Activated T-cell treated with anti-CD3 and anti-CD28 coated beads, Interleukin-2, amount 50 U/mL, for 24 hours (primary cell): ENCODE data around the gene RHOBTB3.
"Not testable (repeated sequence)": the region's sequence is repeated elsewhere in the genome, so short reads cannot be mapped to it uniquely, and the experiment has no call there.

Experiments
- DNase-seq: peaks from one replicate; pipeline ENCODE4 v3.0.0-alpha.2; 2020
- H3K27ac Mint-ChIP-seq: 2 replicates; pipeline ENCODE4 v1.8.0; 2020; ENCODE audit warnings: mild to moderate bottlenecking, mixed read lengths
- H3K27me3 Mint-ChIP-seq: 2 replicates; pipeline ENCODE4 v1.8.0; 2020; ENCODE audit warnings: mixed read lengths
- H3K36me3 Mint-ChIP-seq: 2 replicates; pipeline ENCODE4 v1.8.0; 2020; ENCODE audit warnings: low read depth, mixed read lengths
- H3K4me1 Mint-ChIP-seq: 2 replicates; pipeline ENCODE4 v1.8.0; 2020; ENCODE audit warnings: low read depth, mixed read lengths
- H3K4me3 Mint-ChIP-seq: 2 replicates; pipeline ENCODE4 v1.8.0; 2020; ENCODE audit warnings: mild to moderate bottlenecking, moderate library complexity, mixed read lengths
- H3K9me3 Mint-ChIP-seq: 2 replicates; pipeline ENCODE4 v1.8.0; 2020; ENCODE audit warnings: mixed read lengths

RHOBTB3 gene

DNA sequence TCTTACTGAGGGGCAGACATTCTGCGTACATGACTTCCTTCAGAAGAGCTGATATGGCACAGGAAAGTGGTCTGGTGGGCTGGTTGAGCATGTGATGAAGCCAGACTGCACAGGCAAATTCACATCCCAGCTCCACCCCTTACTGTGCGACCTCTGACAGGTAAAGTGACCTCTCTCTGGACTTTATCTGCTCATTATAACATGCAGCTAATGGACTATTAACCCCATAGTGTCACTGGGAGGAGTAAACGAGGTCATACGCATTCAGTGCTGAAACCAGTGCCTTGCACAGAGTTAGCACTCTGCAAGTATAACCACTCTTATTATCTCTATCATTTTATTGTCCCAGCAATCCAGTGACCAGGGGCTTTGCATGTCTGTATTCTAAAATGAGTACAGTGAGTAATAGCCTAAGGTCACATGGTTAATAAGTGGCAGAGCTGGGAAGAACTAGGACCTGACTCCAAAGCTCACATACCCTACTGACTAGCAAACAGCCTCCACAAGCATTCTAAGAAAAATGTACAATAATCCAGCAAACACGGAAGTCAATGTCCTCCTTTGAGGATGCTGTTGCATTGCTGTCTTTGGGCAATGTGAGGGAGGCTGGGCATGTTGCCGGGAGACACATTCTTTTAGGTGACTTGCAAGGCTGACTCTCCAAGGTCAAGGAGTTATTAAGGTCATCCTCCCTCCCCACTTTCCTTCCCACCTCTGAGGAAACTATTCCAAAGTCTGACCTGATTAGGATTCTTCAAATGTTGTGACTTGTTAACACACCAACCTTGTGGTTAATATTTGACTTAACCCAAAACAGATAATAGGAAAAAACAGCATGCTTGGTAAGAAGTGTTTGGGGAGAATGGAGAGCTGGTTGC is 72.4 kb downstream of the RHOBTB3 start:
- Mint-ChIP-seq H3K4me3 (no peak overlapping the region), H3K36me3 (no peaks in the 10 kb centered on the region), H3K9me3 (no peaks in the 10 kb centered on the region), H3K4me1 (peaks cover 9% of the 10 kb centered on the region), H3K27ac (no peak overlapping the region), H3K27me3 (no peaks in the 10 kb centered on the region)
- no peak for DNase-seq

DNA sequence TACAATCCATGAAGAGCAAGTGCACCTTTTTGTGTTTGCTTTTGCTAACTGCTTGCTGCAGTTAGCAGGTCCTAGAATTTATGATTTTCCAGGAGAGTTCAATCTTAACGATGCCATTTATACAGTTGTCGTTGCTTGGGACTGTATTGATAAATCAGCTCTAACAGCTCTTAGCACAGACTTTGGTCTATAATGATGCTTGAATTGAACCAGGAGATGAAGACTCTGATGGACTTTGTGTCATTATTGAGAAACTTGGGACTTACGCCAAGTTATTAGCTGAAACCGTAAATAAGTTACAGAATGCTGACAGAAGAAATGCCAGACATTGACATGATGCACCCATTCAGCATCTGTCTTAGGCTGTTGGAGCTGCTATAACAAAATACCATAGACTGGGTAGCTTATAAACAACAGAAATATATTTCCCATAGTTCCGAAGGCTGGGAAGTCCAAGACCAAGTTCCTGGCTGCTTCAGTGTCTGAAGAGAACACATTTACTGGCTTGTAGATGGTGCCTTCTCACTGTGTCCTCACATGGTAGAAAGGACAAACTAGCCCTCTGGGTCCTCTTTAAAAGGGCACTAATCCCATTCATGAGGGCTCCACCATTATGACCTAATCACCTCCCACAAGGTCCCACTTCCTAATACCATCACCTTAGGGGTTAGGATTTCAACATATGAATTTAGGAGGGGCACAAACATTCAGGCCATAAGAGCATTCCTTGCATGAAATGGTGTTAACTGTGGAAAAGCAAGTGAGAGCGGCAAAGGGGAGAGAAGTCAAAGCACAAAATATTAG is 73.8 kb downstream of the RHOBTB3 start:
- Mint-ChIP-seq H3K4me1 (peaks cover 23% of the 10 kb centered on the region), H3K27ac (no peak overlapping the region), H3K27me3 (no peaks in the 10 kb centered on the region)

DNA sequence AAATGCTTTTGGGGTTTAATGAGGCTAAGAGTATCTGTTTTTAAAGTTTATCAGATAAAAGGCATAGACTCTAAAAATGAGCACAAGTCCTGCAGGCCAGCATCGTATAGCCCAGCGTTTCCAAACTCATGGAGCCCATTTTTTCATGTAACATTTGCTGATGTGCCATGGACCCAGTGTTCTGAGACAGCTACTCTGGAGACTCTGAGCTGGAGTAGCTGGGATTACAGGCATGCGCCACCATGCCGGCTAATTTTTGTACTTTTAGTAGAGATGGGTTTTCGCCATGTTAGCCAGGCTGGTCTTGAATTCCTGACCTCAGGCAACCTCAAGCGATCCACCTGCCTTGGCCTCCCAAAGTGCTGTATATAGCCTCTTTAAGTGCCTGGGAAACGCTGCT is 75.6 kb downstream of the RHOBTB3 start:
- no peak for DNase-seq
- Mint-ChIP-seq H3K27me3 (no peaks in the 10 kb centered on the region), H3K4me3 (no peak overlapping the region), H3K27ac (no peak overlapping the region), H3K36me3 (peaks cover 1% of the 10 kb centered on the region), H3K4me1 (peaks cover 41% of the 10 kb centered on the region), H3K9me3 (no peaks in the 10 kb centered on the region)

More for the DNA sequence above, 73.8 kb downstream of the RHOBTB3 start:
- Mint-ChIP-seq H3K4me3 (no peak overlapping the region), H3K36me3 (no peaks in the 10 kb centered on the region), H3K9me3 (no peaks in the 10 kb centered on the region)
- no peak for DNase-seq

DNA sequence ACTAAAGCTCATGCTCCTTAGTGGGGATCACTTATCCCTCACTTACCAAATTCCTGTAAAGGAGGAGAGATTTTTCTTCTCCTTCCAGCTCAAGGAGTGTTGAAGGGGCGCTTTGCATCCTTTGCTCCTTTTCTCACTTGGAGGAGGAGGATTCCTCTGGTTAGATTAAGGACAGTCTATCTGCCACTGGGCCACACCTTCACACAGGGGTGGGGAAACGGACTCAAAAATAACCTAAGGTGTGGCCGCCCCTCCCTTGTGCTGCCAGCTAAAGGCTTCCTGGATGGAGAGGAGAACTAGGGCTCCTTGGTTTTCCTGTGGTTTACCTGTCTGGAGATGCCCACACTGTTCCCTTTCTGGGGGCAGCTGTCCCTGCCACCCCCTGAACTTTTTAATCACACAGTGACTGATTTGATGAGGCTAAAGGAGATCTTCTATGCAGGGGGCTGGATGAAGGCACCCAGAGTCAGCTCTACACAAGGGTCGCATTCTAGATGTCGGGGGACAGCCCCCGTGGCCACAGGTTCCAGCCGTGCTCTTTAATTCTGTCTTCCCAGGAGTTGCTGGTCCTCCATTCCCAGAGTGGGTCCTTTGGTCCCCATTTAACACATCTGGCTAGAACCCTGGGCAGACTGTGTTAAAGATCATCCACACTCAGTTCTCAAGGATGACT is 77.0 kb downstream of the RHOBTB3 start:
- Mint-ChIP-seq H3K9me3 (no peaks in the 10 kb centered on the region), H3K27ac (peak overlapping the region; percentile 90)

DNA sequence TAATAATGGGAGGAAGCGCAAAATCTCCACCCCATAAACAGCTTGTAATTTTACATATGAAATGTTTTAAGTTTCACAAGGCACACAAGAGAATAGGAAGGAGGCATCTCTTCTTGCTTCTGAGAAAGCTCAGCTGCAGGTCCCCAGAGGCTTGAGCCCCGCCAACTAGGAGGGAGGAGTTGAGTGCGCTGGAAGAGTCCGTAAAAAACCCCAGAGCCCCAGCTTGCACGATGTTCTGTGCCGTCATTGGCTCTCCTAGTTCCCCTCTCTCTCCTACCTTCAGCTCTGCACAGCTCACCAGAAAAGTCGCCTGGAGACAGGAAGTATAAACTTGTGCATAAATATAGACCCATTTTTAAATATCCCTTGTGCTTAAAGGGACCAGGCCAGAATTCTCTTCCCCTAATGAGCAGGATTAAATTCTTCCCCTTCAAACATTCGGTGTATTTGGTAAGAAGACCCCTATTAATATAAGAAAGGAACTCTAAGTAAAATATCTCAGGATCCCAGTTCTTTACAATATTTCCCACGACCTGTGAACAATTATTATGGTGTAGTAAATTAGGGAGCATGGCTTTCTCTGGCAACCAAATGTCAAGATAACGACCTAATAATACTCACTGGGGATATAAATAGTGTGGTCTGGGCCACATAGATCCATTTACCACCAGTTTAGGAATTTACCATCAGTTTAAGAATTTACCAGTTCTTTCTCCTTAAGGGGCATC is 77.7 kb downstream of the RHOBTB3 start:
- Mint-ChIP-seq H3K27me3 (no peaks in the 10 kb centered on the region), H3K9me3 (no peaks in the 10 kb centered on the region), H3K36me3 (peaks cover 15% of the 10 kb centered on the region), H3K27ac (peak overlapping the region; percentile 90), H3K4me1 (peaks cover 58% of the 10 kb centered on the region), H3K4me3 (peak overlapping the region; percentile 63)
- peak; percentile 75 for DNase-seq

More for the DNA sequence above, 77.0 kb downstream of the RHOBTB3 start:
- H3K27me3 Mint-ChIP-seq, result no peaks in the 10 kb centered on the region
- no peak for DNase-seq
- H3K4me1 Mint-ChIP-seq, result peaks cover 54% of the 10 kb centered on the region
- peaks cover 10% of the 10 kb centered on the region for H3K36me3 Mint-ChIP-seq
- peak overlapping the region; percentile 63 for H3K4me3 Mint-ChIP-seq

DNA sequence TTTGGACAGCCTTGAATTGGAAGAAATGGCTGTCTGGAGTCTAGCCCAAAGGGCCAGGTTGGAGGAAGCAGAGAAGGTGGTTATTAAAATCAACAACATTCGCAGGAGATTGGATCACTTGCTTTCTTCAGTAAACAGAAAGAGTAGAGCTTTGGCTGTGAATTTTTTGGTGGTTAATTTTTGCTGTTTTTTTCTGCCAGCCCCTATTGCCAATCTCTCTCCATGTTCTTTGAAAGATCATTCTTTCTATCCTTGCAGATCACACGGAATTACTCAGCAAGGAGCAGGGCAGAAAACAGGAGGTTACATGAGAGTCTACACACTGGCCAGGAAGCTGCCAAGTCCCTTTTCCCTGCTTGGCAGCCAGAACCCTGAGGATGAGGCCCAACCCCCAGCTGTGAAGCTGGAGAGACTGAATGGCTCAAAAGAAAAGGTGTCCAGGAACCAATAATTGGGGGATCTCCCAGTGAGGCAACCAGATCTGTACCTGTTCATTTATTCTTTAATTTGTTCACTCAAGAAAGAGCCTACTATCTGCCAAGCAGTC is 78.4 kb downstream of the RHOBTB3 start:
- H3K4me1 Mint-ChIP-seq, result peaks cover 63% of the 10 kb centered on the region
- peak overlapping the region; percentile 90 for H3K27ac Mint-ChIP-seq
- DNase-seq, result no peak
- H3K36me3 Mint-ChIP-seq, result peaks cover 21% of the 10 kb centered on the region
- peak overlapping the region; percentile 63 for H3K4me3 Mint-ChIP-seq
- H3K9me3 Mint-ChIP-seq, result no peaks in the 10 kb centered on the region
- H3K27me3 Mint-ChIP-seq, result no peaks in the 10 kb centered on the region

GRCh38 chr5:95810305-95811125 is 79.4 kb downstream of the RHOBTB3 start:
- Mint-ChIP-seq H3K27me3 (no peaks in the 10 kb centered on the region), H3K27ac (peak overlapping the region; percentile 90), H3K9me3 (no peaks in the 10 kb centered on the region), H3K4me3 (peak overlapping the region; percentile 63), H3K36me3 (peaks cover 29% of the 10 kb centered on the region), H3K4me1 (peaks cover 73% of the 10 kb centered on the region)
- no peak for DNase-seq

DNA sequence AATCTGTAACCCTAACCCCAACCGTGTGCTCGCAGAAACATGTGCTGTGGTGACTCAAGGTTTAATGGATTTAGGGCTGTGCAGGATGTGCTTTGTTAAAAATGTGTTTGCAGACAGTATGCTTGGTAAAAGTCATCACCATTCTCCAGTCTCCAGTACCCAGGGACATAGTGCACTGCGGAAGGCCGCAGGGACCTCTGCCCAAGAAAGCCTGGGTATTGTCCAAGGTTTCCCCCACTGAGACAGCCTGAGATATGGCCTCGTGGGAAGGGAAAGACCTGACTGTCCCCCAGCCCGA is 79.9 kb downstream of the RHOBTB3 start:
- Mint-ChIP-seq H3K36me3 (peaks cover 35% of the 10 kb centered on the region), H3K27ac (peak overlapping the region; percentile 90), H3K4me1 (peaks cover 78% of the 10 kb centered on the region)
- H3K27me3 Mint-ChIP-seq, H3K4me3 Mint-ChIP-seq, DNase-seq, H3K9me3 Mint-ChIP-seq: not testable (repeated sequence)

- H3K27me3 Mint-ChIP-seq, H3K9me3 Mint-ChIP-seq, DNase-seq: not testable (repeated sequence)
- Mint-ChIP-seq H3K4me3 (peak overlapping the region; percentile 35), H3K4me1 (peaks cover 83% of the 10 kb centered on the region), H3K36me3 (peaks cover 40% of the 10 kb centered on the region), H3K27ac (peak overlapping the region; percentile 90)
These were observed 80.4 kb downstream of the RHOBTB3 start for GRCh38 chr5:95811461-95812073.

- no peaks in the 10 kb centered on the region for H3K9me3 Mint-ChIP-seq
- H3K4me3 Mint-ChIP-seq, result peak overlapping the region; percentile 35
- no peaks in the 10 kb centered on the region for H3K27me3 Mint-ChIP-seq
- H3K27ac Mint-ChIP-seq, result peak overlapping the region; percentile 90
- peaks cover 88% of the 10 kb centered on the region for H3K4me1 Mint-ChIP-seq
- no peak for DNase-seq
- H3K36me3 Mint-ChIP-seq, result peaks cover 41% of the 10 kb centered on the region
These were observed 80.9 kb downstream of the RHOBTB3 start for GRCh38 chr5:95812074-95812471.

GRCh38 chr5:95813035-95813434 is 81.9 kb downstream of the RHOBTB3 start:
- not testable (repeated sequence) for H3K27ac Mint-ChIP-seq, H3K27me3 Mint-ChIP-seq, H3K9me3 Mint-ChIP-seq, DNase-seq, H3K4me3 Mint-ChIP-seq
- H3K36me3 Mint-ChIP-seq, result peaks cover 41% of the 10 kb centered on the region
- H3K4me1 Mint-ChIP-seq, result peaks cover 94% of the 10 kb centered on the region

DNA sequence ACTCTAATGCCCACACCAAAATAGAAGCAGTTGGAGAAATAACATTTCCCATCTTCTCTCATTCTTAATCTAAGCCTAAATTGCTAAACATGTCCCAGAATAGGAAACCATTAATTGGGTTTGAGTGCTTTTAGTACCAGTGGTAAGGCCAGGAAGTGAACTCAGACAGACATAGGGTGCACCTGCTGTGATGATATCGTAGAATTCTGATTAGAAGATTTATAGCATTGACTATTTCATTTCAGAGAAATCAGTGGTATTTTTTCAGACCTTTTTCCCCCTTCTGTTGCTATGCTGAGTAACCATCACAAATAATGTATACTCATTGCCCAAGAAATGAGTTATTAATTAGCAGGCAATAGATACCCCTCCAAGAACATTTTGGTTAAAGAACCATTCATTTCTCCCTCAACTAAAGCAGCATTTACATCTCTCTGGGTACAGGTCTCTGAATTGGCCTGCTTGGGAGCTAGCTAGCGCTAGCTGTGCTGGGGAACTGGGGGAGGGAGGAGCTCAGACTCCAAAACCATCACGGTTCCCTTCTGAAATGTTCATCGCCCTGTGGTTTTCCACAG is 84.1 kb downstream of the RHOBTB3 start:
- H3K27me3 Mint-ChIP-seq, result no peaks in the 10 kb centered on the region
- H3K9me3 Mint-ChIP-seq, result no peaks in the 10 kb centered on the region
- peaks cover 41% of the 10 kb centered on the region for H3K36me3 Mint-ChIP-seq
- no peak for DNase-seq
- H3K4me3 Mint-ChIP-seq, result no peak overlapping the region
- H3K4me1 Mint-ChIP-seq, result peaks cover 88% of the 10 kb centered on the region
- peak overlapping the region; percentile 53 for H3K27ac Mint-ChIP-seq

DNA sequence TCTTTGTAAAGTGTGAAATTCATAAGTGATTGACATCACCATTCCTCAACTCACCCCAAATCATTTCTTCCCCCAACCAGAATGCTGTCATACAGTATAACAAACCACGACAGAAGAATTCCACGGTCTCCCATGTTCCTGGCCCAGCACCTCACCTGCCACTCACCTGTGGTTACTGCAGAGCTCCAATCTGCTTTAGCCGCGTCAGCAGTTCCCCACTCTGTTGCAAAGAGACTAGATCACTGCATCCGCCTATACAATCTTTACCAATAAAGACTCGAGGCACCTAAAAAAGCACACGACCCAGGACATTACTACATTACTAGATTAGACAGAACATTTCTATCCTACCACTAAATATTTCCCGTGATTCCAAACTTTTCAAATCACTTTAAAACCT is 85.2 kb downstream of the RHOBTB3 start:
- Mint-ChIP-seq H3K9me3 (no peaks in the 10 kb centered on the region), H3K36me3 (peaks cover 41% of the 10 kb centered on the region), H3K4me1 (peaks cover 85% of the 10 kb centered on the region), H3K27ac (peak overlapping the region; percentile 88), H3K27me3 (no peaks in the 10 kb centered on the region), H3K4me3 (no peak overlapping the region)
- DNase-seq, result peak; percentile 27
